Adipocyte (in vitro differentiated cells): Measurements from ENCODE around the gene NCL.
"Not testable (repeated sequence)": the region's sequence is repeated elsewhere in the genome, so short reads cannot be mapped to it uniquely, and the experiment has no call there.

ENCODE experiments used
- DNase-seq: peaks from one replicate; pipeline ENCODE4 v3.0.0-alpha.2; 2015; ENCODE audit warnings: low read depth
- H3K27me3 ChIP-seq: replicated peaks from 2 replicates; pipeline ENCODE4 v1.7.0; 2013; ENCODE audit warnings: mild to moderate bottlenecking, low read length, moderate library complexity; ENCODE audit not compliant: control insufficient read depth, insufficient read depth
- H3K36me3 ChIP-seq: 2 replicates; pipeline ENCODE4 v1.7.0; 2013; ENCODE audit warnings: low read length, mild to moderate bottlenecking, moderate library complexity; ENCODE audit not compliant: control insufficient read depth, insufficient read depth, severe bottlenecking
- H3K4me1 ChIP-seq: 2 replicates; pipeline ENCODE4 v1.7.0; 2013; ENCODE audit warnings: mild to moderate bottlenecking, low read length, moderate library complexity; ENCODE audit not compliant: control insufficient read depth, insufficient read depth
- H3K4me3 ChIP-seq: 2 replicates; pipeline ENCODE4 v1.7.0; 2013; ENCODE audit warnings: mild to moderate bottlenecking, low read length, moderate library complexity
- H3K9ac ChIP-seq: 2 replicates; pipeline ENCODE4 v1.7.0; 2013; ENCODE audit warnings: mild to moderate bottlenecking, low read length, moderate library complexity
- H3K9me3 ChIP-seq: 2 replicates; pipeline ENCODE4 v1.7.0; 2013; ENCODE audit warnings: mild to moderate bottlenecking, low read length, moderate library complexity; ENCODE audit not compliant: control insufficient read depth

NCL gene

DNA sequence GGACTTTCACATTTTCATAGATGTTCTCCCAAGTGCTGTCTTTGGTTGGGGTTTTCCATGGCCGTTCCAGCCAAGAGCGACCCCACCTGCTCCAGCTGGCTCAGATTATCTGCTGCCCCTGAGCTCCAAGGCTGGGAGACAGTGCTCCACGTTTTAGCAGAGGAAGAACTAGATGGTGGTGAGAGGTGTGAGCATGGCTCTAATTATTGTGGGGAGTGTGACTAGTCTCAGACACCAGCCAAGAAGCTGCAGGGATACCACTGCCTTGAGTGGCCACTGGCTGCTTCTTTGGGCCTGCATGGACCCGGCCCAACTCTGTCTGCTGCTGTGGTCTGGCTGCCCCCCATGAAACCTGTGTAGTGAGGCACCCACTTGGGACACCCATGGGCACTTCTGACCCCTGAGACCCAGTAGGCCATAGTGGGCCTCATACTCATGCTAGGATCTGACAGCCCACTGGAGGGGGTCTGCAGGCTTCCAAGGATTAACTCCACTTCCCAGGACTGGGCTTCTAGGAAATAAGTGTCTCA lies 2.8 kb upstream of the NCL start:
- H3K4me1 ChIP-seq, result peaks cover 23% of the 10 kb centered on the region

DNA sequence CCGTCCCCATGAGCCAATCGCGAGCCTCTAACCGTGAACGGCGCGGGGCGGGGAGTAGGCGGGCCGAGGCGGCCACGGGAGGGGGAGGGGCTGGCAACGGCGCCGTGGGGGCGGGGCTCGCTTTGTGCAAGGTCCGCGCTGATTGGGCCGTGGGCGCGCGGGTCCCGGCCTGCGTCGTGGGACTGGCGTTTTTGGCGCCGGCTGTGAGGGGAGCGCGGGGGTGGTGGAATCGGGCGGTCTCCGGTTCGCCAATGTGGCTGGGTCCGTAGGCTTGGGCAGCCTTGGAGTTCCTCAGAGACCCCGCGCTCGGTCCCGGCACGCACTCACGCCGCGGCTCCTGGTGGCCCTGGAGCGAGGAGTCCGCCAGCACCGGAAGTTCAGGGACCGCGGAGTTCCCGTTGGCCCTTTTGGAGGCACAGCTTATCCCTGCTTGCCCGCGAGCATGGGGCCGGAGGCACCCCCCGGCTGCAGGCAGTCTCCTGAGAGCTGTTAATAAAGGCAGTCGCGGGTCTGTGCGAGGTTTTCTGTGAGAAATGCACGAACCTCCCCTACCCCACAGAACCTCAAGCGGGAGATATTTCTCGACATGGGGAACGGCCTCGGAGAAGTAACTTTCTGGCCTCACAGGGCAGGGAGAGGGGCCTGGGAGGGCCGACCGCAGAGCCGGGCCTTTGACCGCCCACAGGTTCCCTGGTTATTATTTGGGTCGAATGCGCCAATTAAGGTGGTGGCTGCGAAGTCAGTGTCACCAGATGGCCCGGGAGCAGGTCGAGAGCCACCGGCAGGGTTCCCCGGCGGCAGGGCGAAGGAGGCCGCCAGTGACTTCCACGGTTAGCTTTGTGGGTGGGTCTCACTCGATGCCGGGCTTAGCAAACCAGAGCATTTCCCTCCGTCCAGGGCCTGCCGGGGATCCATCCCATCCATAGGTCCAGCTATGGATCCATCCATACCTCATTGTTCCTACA lies 574 bp upstream of the NCL start:
- H3K4me1 ChIP-seq, result peaks cover 22% of the 10 kb centered on the region
- peak overlapping the region; percentile 91 for H3K4me3 ChIP-seq
- peak; percentile 99 for DNase-seq
- peaks cover 32% of the 10 kb centered on the region for H3K36me3 ChIP-seq
- no peaks in the 10 kb centered on the region for H3K9me3 ChIP-seq
- H3K27me3 ChIP-seq, result no peaks in the 10 kb centered on the region
- H3K9ac ChIP-seq, result peak overlapping the region; percentile 99

More for the DNA sequence above, 2.8 kb upstream of the NCL start:
- no peaks in the 10 kb centered on the region for H3K9me3 ChIP-seq
- DNase-seq, result no peak
- no peaks in the 10 kb centered on the region for H3K27me3 ChIP-seq
- peaks cover 10% of the 10 kb centered on the region for H3K36me3 ChIP-seq
- H3K4me3 ChIP-seq, result no peak overlapping the region
- no peak overlapping the region for H3K9ac ChIP-seq

DNA sequence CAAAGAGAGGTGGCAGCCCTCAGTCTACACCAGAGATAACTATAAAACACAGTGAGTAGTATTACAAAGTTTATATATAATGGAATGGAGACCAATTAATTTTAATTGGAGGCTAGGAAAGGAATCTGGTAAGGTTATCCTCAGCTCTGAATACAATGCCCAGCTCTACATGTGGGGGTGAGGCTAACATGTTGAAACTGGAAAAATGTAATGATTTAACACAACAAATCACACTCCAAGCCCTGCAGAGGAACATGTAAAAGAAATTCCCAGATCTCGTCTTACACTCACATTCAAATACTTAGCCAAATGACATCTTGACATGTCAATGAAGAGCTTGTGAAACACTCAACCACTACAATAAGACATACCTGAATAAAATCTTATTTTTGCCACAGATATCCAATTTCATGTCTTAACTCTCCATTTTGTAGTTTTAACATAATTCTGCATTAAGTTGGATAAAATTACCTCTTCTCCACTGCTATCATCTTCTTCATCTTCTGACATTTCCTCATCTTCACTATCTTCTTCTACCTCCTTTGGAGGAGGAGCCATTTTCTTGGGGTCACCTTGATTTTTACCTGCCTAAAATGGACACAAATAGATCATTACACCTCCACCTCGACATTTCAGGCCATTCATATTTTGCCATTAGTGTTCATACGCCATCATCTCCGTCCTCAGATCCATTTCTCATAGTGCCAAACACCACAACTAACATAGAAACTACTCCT lies 1.4 kb downstream of the NCL start:
- no peaks in the 10 kb centered on the region for H3K27me3 ChIP-seq
- peaks cover 22% of the 10 kb centered on the region for H3K4me1 ChIP-seq
- H3K9ac ChIP-seq, result peak overlapping the region; percentile 99
- peak overlapping the region; percentile 91 for H3K4me3 ChIP-seq
- no peaks in the 10 kb centered on the region for H3K9me3 ChIP-seq
- peaks cover 52% of the 10 kb centered on the region for H3K36me3 ChIP-seq
- no peak for DNase-seq

DNA sequence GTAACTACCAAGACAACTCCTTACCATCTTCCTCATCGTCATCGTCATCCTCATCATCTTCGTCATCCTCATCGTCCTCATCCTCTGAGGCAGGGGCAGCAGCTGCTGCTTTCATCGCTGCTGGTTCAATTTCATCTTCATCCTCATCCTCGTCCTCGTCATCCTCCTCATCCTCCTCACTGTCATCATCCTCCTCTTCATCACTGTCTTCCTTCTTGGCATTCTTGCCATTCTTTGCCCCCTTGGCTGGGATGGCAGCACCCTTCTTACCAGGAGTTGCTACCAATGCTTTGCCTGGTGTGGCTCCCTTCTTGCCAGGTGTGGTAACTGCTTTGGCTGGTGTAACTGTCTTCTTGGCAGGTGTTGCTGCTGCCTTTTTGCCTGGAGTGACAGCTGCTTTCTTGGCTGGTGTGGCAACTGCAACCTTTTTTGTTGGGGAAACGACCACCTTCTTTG lies 2.7 kb downstream of the NCL start:
- no peak overlapping the region for H3K9ac ChIP-seq
- no peak for DNase-seq
- no peaks in the 10 kb centered on the region for H3K27me3 ChIP-seq
- H3K36me3 ChIP-seq, result peaks cover 65% of the 10 kb centered on the region
- H3K9me3 ChIP-seq, result no peaks in the 10 kb centered on the region
- peaks cover 34% of the 10 kb centered on the region for H3K4me1 ChIP-seq
- peak overlapping the region; percentile 91 for H3K4me3 ChIP-seq

DNA sequence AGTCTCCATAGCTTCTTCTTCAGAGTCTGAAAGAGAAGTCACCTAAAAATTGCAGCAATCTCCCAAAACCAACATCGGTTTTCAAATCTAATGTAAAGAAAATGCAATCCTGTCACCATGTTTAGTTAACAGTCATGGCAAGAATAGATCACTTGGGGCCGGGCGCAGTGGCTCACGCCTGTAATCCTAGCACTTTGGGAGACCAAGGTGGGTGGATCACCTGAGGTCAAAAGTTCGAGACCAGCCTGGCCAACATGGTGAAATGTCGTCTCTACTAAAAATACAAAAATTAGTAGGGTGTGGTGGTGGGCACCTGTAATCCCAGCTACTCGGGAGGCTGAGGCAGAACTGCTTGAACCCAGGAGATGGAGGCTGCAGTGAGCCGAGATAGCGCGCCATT lies 3.4 kb downstream of the NCL start:
- not testable (repeated sequence) for H3K27me3 ChIP-seq, DNase-seq, H3K9me3 ChIP-seq, H3K9ac ChIP-seq, H3K4me3 ChIP-seq
- Histone ChIP-seq H3K36me3 (peaks cover 72% of the 10 kb centered on the region), H3K4me1 (peaks cover 39% of the 10 kb centered on the region)

DNA sequence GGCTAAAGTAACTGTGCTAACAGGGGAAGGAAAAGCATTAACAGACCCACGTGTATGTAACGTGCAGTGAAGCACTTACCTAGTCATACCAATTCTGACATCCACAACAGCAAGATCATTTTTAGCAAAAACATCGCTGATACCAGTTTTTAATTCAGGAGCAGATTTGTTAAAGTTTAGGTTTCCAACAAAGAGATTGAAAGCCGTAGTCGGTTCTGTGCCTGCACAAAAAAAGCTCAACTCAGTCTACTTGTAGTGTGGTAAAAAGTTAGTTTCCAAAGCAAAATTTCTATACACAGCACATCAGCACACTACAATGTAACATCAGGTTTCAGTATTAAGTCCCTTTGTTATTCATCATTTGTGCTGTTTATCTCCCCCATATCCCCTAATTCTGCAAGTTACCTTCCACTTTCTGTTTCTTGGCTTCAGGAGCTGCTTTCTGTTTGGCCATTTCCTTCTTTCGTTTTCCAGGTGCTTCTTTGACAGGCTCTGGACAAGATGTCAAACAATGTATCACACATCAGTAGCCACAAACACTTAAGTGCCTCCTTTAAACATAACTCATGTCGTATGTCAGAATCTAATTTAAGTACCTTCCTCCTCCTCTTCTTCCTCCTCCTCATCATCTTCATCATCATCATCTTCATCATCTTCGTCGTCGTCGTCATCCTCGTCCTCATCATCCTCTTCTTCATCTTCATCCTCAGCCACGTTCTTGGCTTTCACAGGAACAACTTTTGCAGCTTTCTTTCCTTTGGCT lies 4.0 kb downstream of the NCL start:
- Histone ChIP-seq H3K9ac (no peak overlapping the region), H3K36me3 (peaks cover 78% of the 10 kb centered on the region), H3K9me3 (no peaks in the 10 kb centered on the region), H3K27me3 (no peaks in the 10 kb centered on the region), H3K4me3 (no peak overlapping the region), H3K4me1 (peaks cover 35% of the 10 kb centered on the region)
- DNase-seq, result no peak

DNA sequence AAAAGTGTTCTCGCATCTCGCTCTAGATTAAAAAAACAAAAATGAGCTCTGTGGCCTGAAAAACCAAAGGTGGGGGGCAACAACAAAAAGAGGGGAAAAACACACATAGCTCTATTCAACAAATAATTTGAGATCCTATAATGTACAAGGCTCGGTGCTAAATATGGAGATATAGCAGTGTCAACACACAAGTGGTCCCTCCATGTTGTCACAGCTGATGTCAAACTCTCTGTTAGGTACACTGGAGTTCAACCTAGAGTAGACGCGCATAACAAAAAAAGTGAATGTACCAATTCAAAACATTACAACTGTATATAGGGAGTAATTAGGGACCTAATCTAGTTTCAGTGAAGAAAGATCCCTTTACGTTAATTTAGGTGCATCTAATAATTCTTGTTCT lies 5.9 kb downstream of the NCL start:
- H3K4me1 ChIP-seq, result peaks cover 33% of the 10 kb centered on the region
- H3K27me3 ChIP-seq, result no peaks in the 10 kb centered on the region
- peaks cover 97% of the 10 kb centered on the region for H3K36me3 ChIP-seq
- no peak for DNase-seq
- no peaks in the 10 kb centered on the region for H3K9me3 ChIP-seq
- peak overlapping the region; percentile 10 for H3K9ac ChIP-seq
- H3K4me3 ChIP-seq, result no peak overlapping the region

DNA sequence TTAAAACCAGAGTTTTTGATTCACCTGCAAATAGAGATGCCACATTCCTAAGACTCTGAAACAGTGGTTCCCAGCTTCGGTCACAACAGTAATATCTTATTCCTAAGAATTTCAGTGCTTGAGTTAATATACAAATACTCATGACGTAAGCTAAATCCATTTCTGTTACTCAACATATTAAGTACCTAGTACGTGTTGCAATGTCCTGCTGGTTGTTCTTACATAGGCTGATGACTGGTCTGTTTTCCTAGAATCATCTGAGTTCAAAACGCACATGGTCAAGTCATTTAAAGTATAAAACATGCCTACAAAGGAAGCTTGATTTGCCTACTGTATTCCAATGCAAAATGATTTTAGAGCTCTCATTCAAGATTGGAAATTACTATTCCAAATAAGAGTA lies 7.2 kb downstream of the NCL start:
- no peak for DNase-seq
- no peak overlapping the region for H3K4me3 ChIP-seq
- H3K36me3 ChIP-seq, result peaks cover 96% of the 10 kb centered on the region
- peaks cover 21% of the 10 kb centered on the region for H3K4me1 ChIP-seq
- no peaks in the 10 kb centered on the region for H3K27me3 ChIP-seq
- peak overlapping the region; percentile 10 for H3K9ac ChIP-seq
- no peaks in the 10 kb centered on the region for H3K9me3 ChIP-seq

DNA sequence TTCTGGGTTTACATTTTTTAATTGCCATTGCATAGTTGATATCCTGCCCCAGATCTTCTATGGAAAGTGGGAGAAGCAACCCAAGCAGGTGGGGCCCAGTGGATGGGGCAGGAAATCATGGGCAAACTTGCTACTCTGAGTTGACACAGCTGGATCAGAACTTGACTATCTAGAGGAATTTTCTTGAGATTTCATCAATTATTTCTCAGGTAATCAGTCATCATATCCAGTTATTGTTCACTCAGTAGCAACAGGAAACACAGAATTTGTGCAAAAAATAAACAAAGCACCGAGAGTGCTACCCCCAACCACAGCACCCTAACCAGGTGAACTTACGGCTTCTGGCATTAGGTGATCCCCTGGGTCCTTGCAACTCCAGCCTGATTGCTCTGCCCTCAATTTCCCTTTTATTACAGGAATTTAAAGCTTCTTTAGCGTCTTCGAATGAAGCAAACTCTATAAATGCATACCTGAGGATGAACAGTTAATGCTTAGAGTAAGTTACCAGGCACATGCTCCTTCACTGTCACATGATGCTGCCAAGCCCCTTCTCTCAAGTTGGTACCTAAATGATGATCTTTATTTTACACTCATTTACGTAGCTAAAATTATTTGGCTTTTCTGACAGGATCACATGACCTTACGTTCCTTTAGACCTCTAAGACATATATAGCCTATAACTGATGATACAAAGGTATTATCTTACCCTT lies 7.8 kb downstream of the NCL start:
- Histone ChIP-seq H3K4me1 (peaks cover 17% of the 10 kb centered on the region), H3K4me3 (no peak overlapping the region), H3K9me3 (no peaks in the 10 kb centered on the region), H3K36me3 (peaks cover 93% of the 10 kb centered on the region), H3K9ac (no peak overlapping the region), H3K27me3 (no peaks in the 10 kb centered on the region)
- DNase-seq, result no peak

DNA sequence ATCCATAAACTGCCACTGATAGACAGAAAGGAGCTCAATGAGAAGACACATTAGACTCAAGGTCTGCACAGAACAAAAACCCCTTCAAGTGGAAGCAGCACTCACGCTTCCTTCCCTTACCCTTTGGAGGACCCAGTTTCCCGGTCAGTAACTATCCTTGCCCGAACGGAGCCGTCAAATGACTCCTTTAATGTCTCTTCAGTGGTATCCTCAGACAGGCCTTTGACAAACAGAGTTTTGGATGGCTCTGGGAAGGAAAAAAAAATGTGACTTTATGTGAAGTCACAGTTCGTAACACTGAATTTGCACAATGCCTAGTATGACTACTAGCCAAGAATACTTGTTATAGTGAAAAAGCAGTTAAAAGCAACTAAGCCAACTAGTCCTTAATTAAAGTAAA lies 8.4 kb downstream of the NCL start:
- Histone ChIP-seq H3K4me3 (no peak overlapping the region), H3K9ac (no peak overlapping the region), H3K4me1 (peaks cover 17% of the 10 kb centered on the region), H3K9me3 (no peaks in the 10 kb centered on the region), H3K27me3 (no peaks in the 10 kb centered on the region), H3K36me3 (peaks cover 88% of the 10 kb centered on the region)
- no peak for DNase-seq
